Peyer's patch (tissue), 4 donors: Measurements from ENCODE around the gene IFT88. TPM values are rescaled to one million over a fixed set of nuclear protein-coding genes. Genes with fewer than 3 reads are reported as not detected.

Experiments
- DNase-seq, 3 donors: peaks; one replicate each; pipeline ENCODE4 v3.0.0-alpha.2; 2017 to 2019
- H3K27ac ChIP-seq, 4 donors: fragments of 200-600 bp; sonication (generic); one replicate each; pipeline ENCODE4 v1.5.1; 2016 to 2019
- H3K27me3 ChIP-seq, 2 donors: fragments of 200-600 bp; sonication (generic); one replicate each; pipeline ENCODE4 v1.5.1; 2019
- H3K36me3 ChIP-seq, 3 donors: fragments of 200-600 bp; sonication (generic); one replicate each; pipeline ENCODE4 v1.5.1; 2016 to 2019
- H3K4me1 ChIP-seq, 4 donors: fragments of 200-600 bp; sonication (generic); one replicate each; pipeline ENCODE4 v1.5.1; 2016 to 2019
- H3K4me3 ChIP-seq, 4 donors: fragments of 200-600 bp; sonication (generic); 1 replicate in 3 of 4; 2 replicates in 1 of 4; pipeline ENCODE4 v1.5.1; 2016 to 2019; ENCODE audit warnings: mild to moderate bottlenecking in 1 of 4
- H3K9me3 ChIP-seq, 4 donors: fragments of 200-600 bp; sonication (generic); one replicate each; pipeline ENCODE4 v1.5.1; 2016 to 2019; ENCODE audit warnings: mild to moderate bottlenecking in 1 of 4
- POLR2A ChIP-seq, 2 donors: fragments of 450-650 bp; IDR thresholded peaks; one replicate each; pipeline ENCODE4 v1.5.1; 2017; ENCODE audit warnings: antibody characterized with exemption in 2 of 2, mild to moderate bottlenecking in 2 of 2, moderate library complexity in 2 of 2
- total RNA-seq, 4 donors: library from RNA; depleted of rRNA; stranded (reverse); fragments of >200 nt; gene quantifications; one replicate each; pipeline ENCODE4 v1.1.0, GENCODE V29; 2016
- TF ChIP-seq, protein P1 (sequence below), 6 experiments: fragments of 450-650 bp in 4 of 6; fragments of 200-600 bp in 2 of 6; sonication (generic) in 1 of 6; IDR thresholded peaks; one replicate each; pipeline ENCODE4 v1.5.1; 2017 to 2019; ENCODE audit warnings: antibody characterized with exemption in 6 of 6, mild to moderate bottlenecking in 3 of 6, moderate library complexity in 1 of 6

Gene IFT88
- total RNA-seq, 4 donors from 2014 or later, result 25.6 to 30.5 (median 25.8) TPM

DNA sequence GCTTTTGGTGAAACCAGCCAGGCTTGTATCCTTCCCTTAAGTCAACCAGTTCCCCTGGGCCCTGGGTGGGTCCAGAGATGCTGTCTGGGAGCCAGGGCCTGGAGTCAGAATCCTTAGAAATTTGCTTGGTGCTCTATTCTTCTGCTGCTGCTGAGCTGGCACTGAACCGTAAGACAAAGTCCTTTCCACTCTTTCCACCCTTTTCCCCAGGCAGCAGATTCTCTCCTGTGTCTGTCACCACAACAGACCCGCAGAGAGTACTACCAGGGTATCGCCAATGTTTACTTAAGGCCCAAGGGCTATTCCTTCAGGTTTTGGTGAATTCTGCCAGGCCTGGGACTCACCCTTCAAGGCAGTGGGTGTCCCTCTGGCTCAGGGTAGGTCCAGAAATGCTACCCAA is 12.2 kb downstream of the IFT88 start:
- no peaks in the 10 kb centered on the region for H3K27me3 ChIP-seq
- no peak overlapping the region for H3K27ac ChIP-seq
- TF ChIP-seq, protein P1, sequence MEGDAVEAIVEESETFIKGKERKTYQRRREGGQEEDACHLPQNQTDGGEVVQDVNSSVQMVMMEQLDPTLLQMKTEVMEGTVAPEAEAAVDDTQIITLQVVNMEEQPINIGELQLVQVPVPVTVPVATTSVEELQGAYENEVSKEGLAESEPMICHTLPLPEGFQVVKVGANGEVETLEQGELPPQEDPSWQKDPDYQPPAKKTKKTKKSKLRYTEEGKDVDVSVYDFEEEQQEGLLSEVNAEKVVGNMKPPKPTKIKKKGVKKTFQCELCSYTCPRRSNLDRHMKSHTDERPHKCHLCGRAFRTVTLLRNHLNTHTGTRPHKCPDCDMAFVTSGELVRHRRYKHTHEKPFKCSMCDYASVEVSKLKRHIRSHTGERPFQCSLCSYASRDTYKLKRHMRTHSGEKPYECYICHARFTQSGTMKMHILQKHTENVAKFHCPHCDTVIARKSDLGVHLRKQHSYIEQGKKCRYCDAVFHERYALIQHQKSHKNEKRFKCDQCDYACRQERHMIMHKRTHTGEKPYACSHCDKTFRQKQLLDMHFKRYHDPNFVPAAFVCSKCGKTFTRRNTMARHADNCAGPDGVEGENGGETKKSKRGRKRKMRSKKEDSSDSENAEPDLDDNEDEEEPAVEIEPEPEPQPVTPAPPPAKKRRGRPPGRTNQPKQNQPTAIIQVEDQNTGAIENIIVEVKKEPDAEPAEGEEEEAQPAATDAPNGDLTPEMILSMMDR (IDR thresholded peaks at IDR 0.05), result no peak
- no peak for TF ChIP-seq POLR2A (IDR thresholded peaks at IDR 0.05)
- peaks cover 0 to 50% (median 0%) of the 10 kb centered on the region in 3 donors for H3K36me3 ChIP-seq
- no peak for DNase-seq
- no peaks in the 10 kb centered on the region for H3K4me1 ChIP-seq
- no peaks in the 10 kb centered on the region for H3K9me3 ChIP-seq
- no peak overlapping the region for H3K4me3 ChIP-seq

DNA sequence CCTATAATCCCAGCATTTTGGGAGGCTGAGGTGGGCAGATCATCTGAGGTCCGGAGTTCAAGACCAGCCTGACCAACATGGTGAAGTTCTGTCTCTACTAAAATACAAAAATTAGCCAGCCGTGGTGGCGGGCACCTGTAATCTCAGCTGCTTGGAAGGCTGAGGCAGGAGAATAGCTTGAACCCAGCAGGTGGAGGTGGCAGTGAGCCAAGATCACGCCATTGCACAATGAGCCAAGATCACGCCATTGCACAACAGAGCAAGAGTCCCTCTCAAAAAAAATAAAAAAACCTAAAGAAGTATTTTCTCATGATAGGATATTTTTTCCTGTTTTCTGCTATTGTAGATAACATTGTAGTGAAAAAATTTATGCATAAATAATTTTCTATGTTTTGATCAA is 13.3 kb downstream of the IFT88 start:
- TF ChIP-seq, protein P1 (IDR thresholded peaks at IDR 0.05), result no peak
- TF ChIP-seq POLR2A (IDR thresholded peaks at IDR 0.05), result no peak
- Histone ChIP-seq H3K4me1 (no peaks in the 10 kb centered on the region), H3K9me3 (peaks cover 0 to 4% (median 0%) of the 10 kb centered on the region in 4 donors), H3K36me3 (peaks cover 0 to 56% (median 0%) of the 10 kb centered on the region in 3 donors), H3K27me3 (no peaks in the 10 kb centered on the region), H3K4me3 (no peak overlapping the region), H3K27ac (no peak overlapping the region)
- peak in 1 of 3 donors; percentile 62 for DNase-seq

DNA sequence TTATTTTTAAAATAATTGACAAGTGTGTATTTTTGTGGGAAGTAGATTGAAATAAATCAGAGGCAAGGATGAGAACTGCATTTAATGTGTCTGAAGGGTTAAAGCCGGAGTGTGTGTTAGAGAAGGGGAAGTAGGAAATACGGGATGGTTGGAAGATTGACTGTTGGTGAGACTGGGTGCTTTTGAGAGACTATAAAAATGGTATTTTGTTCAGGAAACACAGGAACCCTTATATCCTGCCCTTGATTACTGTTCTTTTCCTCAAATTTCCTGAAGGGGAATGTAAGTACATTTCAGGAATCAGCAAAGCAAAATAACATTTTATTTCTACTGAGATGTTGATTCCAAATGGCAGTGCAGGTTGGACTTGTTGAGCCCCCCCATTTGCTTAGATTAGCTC is 15.1 kb downstream of the IFT88 start:
- Histone ChIP-seq H3K4me1 (no peaks in the 10 kb centered on the region), H3K4me3 (no peak overlapping the region), H3K9me3 (peaks cover 0 to 4% (median 0%) of the 10 kb centered on the region in 4 donors), H3K27ac (no peak overlapping the region), H3K27me3 (no peaks in the 10 kb centered on the region), H3K36me3 (peaks cover 0 to 55% (median 0%) of the 10 kb centered on the region in 3 donors)
- TF ChIP-seq POLR2A (IDR thresholded peaks at IDR 0.05), result no peak
- TF ChIP-seq, protein P1 (IDR thresholded peaks at IDR 0.05), result no peak
- no peak for DNase-seq

DNA sequence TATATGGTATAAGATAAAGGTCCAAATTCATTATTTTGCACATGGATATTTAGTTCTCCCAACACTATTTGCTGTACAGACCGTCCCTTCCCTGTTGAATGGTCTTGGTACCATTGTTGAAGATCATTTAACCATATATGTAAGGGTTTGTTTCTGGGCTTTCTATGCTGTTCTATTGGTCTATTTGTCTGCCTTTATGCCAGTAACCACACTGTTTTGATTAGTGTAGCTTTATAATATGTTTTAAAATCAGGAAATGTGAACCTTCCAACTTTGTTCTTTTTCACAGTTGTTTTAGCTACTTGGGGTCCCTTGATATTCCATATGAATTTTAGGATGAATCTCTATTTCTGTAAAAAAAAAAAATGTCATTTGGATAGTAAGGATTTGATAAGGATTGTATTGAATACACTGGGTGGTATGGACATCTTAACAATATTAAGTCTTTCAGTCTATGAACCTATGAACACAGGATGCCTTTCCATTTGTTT is 16.9 kb downstream of the IFT88 start:
- no peak overlapping the region for H3K27ac ChIP-seq
- no peaks in the 10 kb centered on the region for H3K4me1 ChIP-seq
- peaks cover 0 to 4% (median 0%) of the 10 kb centered on the region in 4 donors for H3K9me3 ChIP-seq
- DNase-seq, result no peak
- no peak for TF ChIP-seq POLR2A (IDR thresholded peaks at IDR 0.05)
- TF ChIP-seq, protein P1 (IDR thresholded peaks at IDR 0.05), result no peak
- no peaks in the 10 kb centered on the region for H3K27me3 ChIP-seq
- no peak overlapping the region for H3K4me3 ChIP-seq
- peaks cover 0 to 42% (median 0%) of the 10 kb centered on the region in 3 donors for H3K36me3 ChIP-seq

DNA sequence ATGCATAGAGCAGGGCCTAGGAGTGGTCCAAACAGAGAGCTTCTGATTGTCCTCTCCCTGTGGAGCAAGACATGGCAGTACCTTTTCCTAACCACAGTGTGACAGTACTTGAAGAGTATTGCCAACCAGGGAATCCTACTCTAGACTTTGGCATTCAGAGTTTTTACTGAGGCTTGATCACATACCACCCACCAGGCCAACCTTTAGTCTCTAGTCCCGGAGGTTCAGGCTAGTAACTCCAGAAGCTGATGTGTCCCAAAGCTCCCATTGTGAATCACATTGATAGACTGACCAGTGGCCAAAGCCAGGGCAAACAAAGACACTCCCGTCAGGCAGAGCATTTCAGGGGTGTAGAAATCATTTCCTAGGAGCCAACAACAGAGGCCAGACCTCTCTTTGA is 18.4 kb downstream of the IFT88 start:
- no peaks in the 10 kb centered on the region for H3K27me3 ChIP-seq
- peaks cover 0 to 29% (median 0%) of the 10 kb centered on the region in 3 donors for H3K36me3 ChIP-seq
- no peak for TF ChIP-seq POLR2A (IDR thresholded peaks at IDR 0.05)
- TF ChIP-seq, protein P1 (IDR thresholded peaks at IDR 0.05), result peak in 1 of 6 experiments; percentile 16
- H3K4me3 ChIP-seq, result no peak overlapping the region
- H3K4me1 ChIP-seq, result no peaks in the 10 kb centered on the region
- no peak overlapping the region for H3K27ac ChIP-seq
- H3K9me3 ChIP-seq, result peaks cover 0 to 4% (median 0%) of the 10 kb centered on the region in 4 donors
- DNase-seq, result no peak
